ENCODE data around the gene RNF11. TPM values are rescaled to one million over a fixed set of nuclear protein-coding genes. Genes with fewer than 3 reads are reported as not detected.

RNF11 gene
- total RNA-seq, 1 experiment from 2014 or later = 55.8 TPM

DNA sequence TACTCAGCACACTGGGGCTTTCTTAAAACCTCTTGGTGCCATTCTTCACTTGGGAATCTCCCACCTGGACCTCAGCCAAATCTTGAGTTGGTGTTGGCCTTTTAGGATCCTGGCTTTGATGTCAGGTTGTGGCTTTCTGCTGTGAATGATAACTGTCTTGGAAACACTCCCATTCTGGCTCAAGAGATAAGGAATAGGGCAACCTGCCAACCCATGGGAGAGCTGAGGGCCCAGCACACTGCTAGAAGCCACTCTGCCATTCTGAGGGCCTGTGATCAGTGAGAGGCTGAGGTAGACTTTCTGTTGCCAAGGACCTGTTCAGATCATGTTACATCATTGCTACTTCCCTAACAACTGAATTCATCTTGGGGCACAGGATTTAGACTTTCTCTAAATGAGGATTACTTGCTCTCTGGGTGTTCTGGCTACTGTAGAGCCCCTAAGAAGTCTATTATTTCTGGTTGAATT, 48.4 kb downstream of the RNF11 start:
- TF ChIP-seq, protein P1, sequence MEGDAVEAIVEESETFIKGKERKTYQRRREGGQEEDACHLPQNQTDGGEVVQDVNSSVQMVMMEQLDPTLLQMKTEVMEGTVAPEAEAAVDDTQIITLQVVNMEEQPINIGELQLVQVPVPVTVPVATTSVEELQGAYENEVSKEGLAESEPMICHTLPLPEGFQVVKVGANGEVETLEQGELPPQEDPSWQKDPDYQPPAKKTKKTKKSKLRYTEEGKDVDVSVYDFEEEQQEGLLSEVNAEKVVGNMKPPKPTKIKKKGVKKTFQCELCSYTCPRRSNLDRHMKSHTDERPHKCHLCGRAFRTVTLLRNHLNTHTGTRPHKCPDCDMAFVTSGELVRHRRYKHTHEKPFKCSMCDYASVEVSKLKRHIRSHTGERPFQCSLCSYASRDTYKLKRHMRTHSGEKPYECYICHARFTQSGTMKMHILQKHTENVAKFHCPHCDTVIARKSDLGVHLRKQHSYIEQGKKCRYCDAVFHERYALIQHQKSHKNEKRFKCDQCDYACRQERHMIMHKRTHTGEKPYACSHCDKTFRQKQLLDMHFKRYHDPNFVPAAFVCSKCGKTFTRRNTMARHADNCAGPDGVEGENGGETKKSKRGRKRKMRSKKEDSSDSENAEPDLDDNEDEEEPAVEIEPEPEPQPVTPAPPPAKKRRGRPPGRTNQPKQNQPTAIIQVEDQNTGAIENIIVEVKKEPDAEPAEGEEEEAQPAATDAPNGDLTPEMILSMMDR (conservative IDR thresholded peaks at IDR 0.05) = no peak
- Mint-ChIP-seq H3K4me3 (no peak overlapping the region; a peak in 1 of 5 replicates), H3K27ac (no peak overlapping the region), H3K9me3 (no peaks in the 10 kb centered on the region), H3K4me1 (peaks cover 13 to 19% of the 10 kb centered on the region in 2 experiments), H3K36me3 (ENCODE audit: insufficient read depth in 1 of 3, low read depth in 3 of 3) (no peaks in the 10 kb centered on the region; a peak in 1 of 7 replicates), H3K27me3 (ENCODE audit: low read depth) (0 out of 2 replicates have a peak, but pooled peaks cover 1% of the 10 kb centered on the region)
- H3K79me1 ChIP-seq (ENCODE audit: insufficient read depth, low read depth, low read length, poor library complexity, severe bottlenecking) = no peaks in the 10 kb centered on the region
- H4K8ac ChIP-seq (replicated peaks; ENCODE audit: insufficient read length, low read depth, low read length) = no peak overlapping the region
- no peak overlapping the region for H2AFZ ChIP-seq (ENCODE audit: low read length)
- no peaks in the 10 kb centered on the region for H3K23me2 ChIP-seq (ENCODE audit: insufficient read length, low read depth, low read length, poor library complexity, severe bottlenecking)
- H3K9ac ChIP-seq (ENCODE audit: extremely low read depth, insufficient read length, low read length) = no peak overlapping the region
- no peaks in the 10 kb centered on the region for H3K4me1 ChIP-seq (ENCODE audit: insufficient read depth, low read length)
- H2BK12ac ChIP-seq (ENCODE audit: insufficient read length, low read depth, low read length) = no peak overlapping the region
- H3K56ac ChIP-seq (ENCODE audit: insufficient read length, low read depth, low read length) = no peak overlapping the region
- no peak overlapping the region for H4K5ac ChIP-seq (ENCODE audit: insufficient read length, low read depth, low read length)
- H3T11ph ChIP-seq (ENCODE audit: low read length) = no peak overlapping the region
- no peak overlapping the region for H3K14ac ChIP-seq (ENCODE audit: insufficient read depth, low read length)
- no peak overlapping the region for H2AK5ac ChIP-seq (ENCODE audit: insufficient read length, low read length)
- no peak overlapping the region for H4K91ac ChIP-seq (ENCODE audit: insufficient read length, low read depth, low read length)
- no peaks in the 10 kb centered on the region for H3K9me3 ChIP-seq (ENCODE audit: control insufficient read depth, low read depth, low read length)
- H3K4me2 ChIP-seq (ENCODE audit: insufficient read depth, insufficient read length, low read length) = no peak overlapping the region
- no peak overlapping the region for H3K4ac ChIP-seq (ENCODE audit: low read depth, low read length)
- no peak overlapping the region for H3K18ac ChIP-seq (ENCODE audit: insufficient read length, low read depth, low read length)
- H2BK20ac ChIP-seq (ENCODE audit: low read depth, low read length, poor library complexity, severe bottlenecking) = no peak overlapping the region
- H3K79me2 ChIP-seq (ENCODE audit: insufficient read depth, low read length) = no peaks in the 10 kb centered on the region
- no peak overlapping the region for H3K23ac ChIP-seq (ENCODE audit: insufficient read length, low read depth, low read length)
- H2BK120ac ChIP-seq (ENCODE audit: low read depth, low read length, poor library complexity, severe bottlenecking) = no peak overlapping the region
- no peaks in the 10 kb centered on the region for H4K20me1 ChIP-seq (ENCODE audit: control insufficient read depth, insufficient read depth, insufficient read length)
- DNase-seq = no peak
- no peak overlapping the region for H2BK15ac ChIP-seq (ENCODE audit: low read depth, low read length)
- no peaks in the 10 kb centered on the region for H3K27me3 ChIP-seq (ENCODE audit: insufficient read depth, low read length)
- no peak overlapping the region for H3K27ac ChIP-seq (ENCODE audit: insufficient read length, low read depth, low read length)
- no peak overlapping the region for H2BK5ac ChIP-seq (ENCODE audit: insufficient read length, low read length)

Measured in H9 (cell line).